22Rv1 (cell line): ENCODE results near the gene SCNN1A.

ENCODE experiments used
- CTCF ChIP-seq: fragments of 450-650 bp; IDR thresholded peaks from 2 replicates; pipeline ENCODE4 v1.5.1; 2017; ENCODE audit warnings: mild to moderate bottlenecking
- ZFX ChIP-seq: fragments of 450-650 bp; IDR thresholded peaks from 2 replicates; pipeline ENCODE4 v1.6.1; 2017; ENCODE audit warnings: antibody characterized with exemption, borderline replicate concordance

GRCh38 chr12:6386491-6386890, 11.1 kb upstream of the SCNN1A start:
- TF ChIP-seq CTCF = no peak
- TF ChIP-seq ZFX = no peak
